HG03558 (cell line): ENCODE measurements around the gene BRINP1.

Source experiments
- ATAC-seq: cut with Tn5 transposase; IDR thresholded peaks from one replicate; pipeline ENCODE4 v1.9.1; 2021; ENCODE audit warnings: moderate number of reproducible peaks; ENCODE audit not compliant: unreplicated experiment; ENCODE audit errors: extremely low read depth

Gene BRINP1

DNA sequence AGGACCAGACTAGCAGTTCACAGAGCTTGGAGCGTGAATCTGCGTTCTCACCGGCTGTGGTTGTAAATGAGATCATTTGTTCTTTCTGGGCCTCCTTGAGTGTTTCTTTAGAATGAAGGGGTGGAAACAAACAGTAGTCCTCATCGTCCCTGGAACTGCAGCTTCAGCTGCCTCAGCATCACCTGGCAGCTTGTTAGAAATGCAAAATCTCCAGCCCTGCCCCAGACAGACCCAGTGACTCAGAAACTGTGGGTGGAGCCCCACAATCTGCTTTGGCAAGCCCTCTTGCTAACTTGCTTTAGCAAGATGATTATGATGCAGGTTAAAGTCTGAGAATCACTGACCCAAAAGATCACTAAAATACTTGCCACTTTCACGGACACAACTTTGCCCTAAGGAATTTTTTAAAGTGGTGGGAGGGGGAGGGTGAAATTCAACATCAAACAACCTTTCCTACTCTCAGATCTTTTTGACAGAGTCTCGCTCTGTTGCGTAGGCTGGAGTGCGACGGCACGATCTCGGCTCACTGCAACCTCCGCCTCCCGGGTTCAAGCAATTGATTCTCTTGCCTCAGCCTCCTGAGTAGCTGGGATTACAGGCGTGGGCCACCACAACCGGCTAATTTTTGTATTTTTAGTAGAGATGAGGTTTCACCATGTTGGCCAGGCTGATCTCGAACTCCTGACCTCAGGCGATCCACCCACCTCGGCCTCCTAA, 86.0 kb downstream of the BRINP1 start:
- no peak for ATAC-seq

DNA sequence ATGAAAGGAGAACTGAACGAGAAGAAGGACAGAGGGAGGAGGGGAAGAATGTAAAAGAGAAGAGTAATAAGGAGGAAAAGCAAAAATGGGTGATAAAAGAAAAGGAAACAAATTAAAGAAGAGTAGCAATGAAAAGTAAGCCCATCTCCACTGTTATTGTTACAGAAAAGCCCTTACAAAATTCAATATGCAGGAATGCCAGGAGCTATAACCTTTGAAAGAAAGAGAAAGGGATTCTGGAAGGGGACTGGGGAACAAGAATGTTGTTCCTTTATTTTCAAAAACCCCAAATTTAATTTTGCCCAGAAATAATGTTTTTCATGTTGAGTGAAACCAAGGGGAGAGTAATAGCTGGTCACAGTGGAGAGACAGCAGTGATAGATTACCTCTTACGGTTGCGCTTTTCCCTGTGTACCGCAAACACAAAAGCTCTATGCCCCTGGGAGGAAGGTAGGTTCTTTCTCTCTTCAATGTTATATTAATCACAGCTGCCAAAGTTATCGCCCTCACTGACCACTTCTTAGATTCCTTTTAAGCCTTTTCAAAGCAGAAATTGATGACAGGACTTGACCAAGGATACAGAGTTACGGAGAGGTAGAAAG, 86.7 kb downstream of the BRINP1 start:
- ATAC-seq = no peak

DNA sequence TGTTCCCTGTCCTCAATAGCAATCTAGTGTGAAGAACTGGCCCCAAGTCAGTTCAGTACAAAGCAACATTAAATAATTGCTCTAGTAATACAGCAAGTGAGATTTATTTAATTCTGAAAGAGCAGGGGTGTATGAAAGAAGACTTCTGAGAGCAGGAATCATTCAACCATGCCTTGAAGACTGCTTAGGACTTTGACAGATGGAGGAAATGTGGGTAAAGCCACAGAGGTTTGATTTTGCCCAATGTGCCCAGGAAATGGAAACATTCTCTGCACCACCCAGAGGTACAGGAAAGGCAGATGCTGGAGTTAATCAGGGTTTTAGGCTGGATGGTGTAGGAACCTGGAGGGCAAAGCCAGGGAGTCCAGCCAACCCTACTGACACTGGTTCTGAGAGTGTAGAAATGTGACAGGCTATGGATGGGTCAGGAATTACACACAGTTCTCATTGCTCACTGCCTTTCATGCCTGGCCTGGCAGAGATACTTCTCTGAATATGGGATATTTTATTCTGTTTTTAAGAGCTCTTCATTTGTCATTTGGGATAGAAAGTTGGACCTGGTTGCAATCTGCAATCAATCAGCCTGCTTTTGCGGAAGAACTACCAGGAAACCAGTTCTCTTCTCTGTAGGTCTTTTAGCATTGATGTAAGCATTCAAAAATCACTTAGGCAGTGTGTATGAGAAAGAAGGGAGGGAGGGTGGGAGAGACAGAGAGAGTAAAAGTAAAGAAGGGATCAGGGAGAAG, 88.3 kb downstream of the BRINP1 start:
- no peak for ATAC-seq

DNA sequence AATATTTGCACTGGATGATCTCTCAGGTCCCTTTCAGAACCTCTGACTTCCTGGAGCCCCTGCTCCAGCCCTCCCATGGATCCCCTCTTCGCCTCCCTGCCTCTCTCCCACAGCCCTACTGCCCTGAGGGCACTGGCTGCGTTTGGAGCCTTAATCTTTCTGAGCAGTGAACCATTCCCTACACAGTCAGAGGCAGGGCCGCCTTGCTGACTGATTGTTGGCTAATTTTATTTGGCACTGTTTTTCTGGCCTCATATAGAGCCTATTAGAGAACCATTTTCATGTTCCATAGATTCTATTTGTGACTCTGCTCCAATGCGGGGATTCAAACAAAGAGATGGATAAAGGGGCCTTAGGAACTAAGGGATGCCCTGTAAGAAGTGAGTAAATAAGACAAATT, 91.1 kb downstream of the BRINP1 start:
- ATAC-seq = no peak

DNA sequence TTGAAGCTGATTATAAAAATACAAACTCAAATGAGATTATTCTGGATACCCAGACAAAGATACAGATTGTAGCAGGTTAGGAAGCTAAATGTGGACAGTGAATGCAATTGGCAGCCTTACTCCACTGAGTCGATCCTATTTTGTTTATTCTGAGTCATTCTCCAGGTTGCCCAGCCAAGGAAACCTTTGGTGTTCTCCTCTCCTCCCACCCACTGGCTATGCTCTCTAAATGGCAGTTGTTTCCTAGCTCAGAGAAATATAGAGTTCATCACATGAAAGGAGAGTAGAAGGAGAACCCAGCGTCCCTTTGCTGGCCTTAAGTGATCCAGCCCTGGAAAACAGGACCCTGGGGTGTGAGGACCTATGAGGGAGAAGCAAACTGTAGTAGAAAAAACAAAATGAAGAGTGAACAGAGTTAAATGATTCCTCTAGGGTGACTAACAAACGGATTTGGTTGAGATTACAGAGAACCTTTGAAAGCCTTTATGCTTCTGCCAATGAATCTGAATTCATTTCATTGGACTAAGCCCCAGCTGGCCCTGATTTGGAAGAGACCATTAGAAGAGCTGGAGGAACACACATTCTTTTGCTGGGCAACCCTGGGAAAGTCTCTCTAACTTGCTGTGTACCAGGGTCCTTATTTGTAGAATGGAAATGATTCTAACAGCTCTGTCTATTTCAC, 95.1 kb downstream of the BRINP1 start:
- ATAC-seq = no peak

DNA sequence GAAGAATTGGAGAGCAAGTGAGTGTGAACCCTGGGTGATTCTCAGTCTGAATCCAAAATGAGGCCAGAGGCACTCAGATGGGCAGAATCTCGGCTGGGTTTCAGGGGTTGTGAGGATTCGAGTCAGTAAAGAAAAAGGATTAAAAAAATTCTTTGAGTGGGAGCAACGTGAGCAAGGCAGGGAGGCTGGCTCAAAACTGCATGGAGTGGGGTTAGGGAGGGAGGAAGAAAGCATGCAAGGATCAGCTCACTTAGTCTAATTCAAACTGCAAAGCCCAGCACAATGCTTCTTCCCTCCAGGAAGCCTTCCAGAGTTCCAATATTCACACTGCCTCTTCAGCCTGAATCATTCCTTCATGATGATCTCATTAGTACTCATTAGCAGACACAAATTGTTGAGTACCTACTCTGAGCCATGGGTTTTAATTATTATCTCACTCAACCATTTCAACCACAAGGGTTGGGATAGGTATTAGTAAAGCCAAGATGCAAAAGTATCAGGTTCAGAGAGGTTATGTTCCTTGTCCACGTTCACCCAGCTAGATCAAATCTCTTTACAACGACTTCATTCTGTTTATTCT, 95.8 kb downstream of the BRINP1 start:
- ATAC-seq = no peak

DNA sequence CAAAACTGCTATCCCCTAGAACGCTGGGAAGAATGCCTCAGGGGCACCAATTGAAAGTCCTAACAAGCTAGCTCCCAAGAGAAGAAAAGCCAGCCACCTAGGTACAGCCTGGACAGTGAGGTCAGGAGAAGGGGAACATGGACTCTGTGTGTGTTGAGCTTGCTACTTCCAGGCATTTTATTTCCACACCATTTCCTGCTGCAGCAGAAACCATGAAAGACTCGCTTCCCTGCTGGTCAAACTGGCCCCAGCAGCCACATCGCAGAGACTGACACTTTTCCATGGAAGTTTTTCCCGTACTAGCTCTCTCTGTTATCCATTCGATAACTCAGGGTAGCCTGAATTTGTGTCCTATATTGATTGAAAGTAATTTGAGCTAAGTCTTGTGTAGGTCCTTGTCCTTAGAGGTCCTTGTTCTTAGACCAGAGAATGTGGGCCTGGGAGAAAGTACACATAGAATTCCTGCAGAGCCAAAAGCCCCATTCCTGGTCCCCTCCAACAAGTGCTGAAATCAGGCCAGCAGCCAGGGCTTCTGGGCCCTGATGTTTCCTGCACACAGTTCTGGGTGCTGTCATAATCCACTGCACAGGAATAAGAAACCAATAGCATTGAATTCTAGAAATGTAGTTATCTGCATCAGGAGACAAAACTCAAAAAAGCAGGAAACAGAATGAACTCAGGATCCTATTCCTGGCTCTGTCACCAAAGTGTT, 96.6 kb downstream of the BRINP1 start:
- no peak for ATAC-seq

DNA sequence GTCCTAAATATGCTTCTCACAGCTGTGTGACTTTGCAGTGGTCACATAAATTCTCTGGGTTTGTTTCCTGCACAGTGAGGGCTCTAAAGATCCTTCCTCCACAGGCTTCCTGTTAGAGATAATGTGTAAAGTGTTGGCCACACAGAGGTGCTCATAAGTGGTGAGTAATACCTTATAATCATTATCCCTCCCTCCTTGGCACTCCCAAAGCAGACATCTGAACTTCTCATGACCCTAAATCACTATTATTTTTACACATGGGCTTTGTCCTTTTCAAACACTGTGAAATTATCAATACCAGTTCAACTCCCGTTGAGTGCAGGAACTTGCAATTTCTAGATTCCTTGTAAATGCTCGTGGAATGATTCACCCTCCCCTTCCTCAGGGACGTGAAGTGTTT, 100.2 kb downstream of the BRINP1 start:
- no peak for ATAC-seq

DNA sequence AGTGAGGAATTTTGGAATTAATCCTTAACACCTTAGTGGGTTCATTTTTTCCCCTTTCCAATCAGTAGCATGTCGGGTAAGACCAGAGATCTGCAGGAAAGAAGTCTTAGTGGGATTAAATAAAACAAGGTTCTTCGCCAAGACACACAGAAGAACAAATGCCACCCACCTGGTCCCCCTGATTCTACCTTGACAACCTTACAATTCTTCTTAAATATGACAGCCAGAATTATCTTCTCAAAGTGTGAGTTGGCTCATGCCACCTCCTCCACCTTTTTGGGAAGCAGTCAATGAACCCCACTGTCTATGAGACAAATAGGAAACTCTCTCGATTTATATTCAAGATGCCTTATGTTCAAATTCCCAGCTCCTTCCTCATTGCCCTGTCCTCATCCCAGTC, 105.1 kb downstream of the BRINP1 start:
- no peak for ATAC-seq

DNA sequence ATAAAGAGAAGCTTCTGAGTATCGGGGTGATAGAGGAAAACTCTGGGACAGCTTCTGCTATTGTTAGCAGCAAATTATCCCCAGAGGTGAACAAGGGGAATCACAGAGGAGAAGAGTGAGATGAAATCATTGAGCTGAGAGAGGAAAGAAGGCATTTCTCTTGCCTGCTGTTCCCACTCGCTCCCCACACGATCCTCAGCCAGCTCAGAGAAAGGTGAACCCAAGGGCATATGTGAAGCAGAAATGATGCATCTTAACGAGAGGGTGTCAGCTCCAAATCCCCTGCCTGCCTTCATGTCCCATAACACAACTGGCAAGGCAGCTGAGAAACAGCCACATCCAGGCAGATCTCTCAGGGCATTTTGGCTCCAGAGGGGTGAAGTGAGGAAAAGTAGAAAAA, 111.6 kb downstream of the BRINP1 start:
- no peak for ATAC-seq

DNA sequence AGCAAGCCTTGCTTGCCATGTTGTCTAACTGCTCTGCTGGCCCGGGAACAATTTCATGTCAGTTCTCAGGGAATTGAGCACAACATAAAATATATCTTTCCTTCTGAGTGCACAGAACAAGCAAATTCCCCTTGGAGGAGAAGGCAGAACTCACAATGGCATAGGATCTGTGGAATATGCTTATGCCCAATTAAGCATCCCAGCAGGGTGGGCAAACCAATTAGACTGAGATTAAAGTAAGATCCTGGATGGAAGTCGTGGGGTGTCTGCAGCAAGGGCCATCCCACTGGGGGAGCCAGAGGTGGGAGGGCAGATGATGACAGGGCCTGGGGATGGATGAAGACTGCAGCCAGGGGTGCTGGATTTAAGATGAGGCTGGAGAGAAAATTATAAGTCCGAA, 114.1 kb downstream of the BRINP1 start:
- ATAC-seq = no peak

DNA sequence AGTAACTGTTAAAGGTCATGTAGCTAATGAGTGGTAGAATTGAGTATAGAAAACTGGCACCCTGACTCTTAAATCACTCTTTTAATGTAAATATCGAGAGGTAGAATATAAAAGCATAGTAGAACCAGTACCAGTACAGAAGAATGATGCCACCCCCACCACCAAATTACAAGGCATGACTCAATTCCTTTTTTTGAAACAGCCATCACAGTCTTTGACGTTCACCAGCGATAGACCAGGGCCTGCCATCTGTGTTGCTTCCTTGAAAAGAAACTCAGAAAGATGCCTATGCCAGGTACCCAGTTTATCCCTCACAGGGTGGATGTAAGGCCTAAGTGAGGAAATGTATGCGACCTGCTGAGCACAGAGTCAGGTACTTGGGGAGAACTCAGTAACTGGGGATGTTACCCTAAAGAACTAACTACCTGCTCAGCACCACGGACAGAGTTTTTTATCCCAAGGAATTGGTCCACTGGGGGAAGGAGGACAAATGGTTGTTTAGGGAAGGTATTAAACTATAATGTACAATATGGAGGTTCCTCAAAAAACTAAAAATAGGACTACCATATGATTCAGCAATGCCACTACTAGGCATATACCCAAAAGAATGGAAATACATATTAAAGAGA, 116.5 kb downstream of the BRINP1 start:
- no peak for ATAC-seq

DNA sequence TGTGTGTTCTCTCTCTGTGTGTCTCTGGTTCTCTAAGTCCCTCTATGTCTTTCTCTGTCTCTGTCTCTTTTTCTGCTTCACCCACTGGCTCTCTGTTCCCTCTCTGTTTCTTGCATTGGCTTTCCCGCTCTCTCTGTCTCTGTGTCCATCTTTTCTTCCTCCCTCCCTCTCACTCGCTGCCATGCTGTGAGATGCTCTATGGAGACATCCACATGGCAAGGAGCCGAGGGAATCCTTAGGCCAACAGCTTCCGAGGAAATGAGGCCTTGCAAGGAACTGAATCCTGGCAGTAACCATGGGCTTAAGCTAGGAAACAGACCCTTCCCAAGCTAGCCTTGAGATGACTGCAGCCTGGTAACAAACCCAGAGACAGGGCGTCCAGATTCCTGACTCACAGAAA, 117.3 kb downstream of the BRINP1 start:
- no peak for ATAC-seq

DNA sequence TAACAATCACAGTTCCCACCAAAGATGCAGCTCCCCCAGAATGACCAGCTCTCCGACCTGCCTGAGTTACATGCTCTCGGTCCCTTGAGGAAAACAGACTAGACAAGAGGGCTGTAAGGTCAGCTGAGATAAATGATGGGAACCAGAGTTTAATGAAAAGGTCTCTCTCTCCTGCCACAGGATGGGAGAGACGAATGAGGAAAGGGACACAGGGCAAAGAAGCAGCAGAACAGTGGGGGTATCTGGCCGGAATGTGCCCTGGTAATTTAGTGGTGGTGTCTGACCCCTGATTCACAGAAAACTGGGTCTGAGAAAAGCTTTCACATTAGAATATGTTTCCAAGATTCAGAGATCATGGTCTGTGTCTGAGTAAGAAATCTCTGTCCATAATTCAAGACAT, 118.5 kb downstream of the BRINP1 start:
- no peak for ATAC-seq

DNA sequence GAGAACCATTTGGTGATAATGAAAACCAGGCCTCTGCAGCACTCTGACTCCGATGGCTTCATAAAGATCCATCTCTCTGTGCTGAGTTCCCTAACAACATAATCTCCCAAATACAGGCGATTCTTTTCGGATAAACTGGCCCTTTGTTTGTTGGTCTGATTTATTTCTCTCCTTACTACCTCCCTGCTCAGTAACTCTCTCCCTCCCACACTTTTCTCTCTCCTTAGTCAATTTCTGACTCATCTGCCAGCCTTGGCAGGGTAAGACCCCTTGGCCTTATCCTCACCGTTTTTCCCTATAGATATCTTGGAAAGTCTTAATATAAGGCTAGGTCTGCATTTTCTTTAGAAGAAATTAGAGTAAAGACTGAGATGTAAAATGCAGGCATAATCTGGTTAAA, 128.7 kb downstream of the BRINP1 start:
- ATAC-seq = no peak

DNA sequence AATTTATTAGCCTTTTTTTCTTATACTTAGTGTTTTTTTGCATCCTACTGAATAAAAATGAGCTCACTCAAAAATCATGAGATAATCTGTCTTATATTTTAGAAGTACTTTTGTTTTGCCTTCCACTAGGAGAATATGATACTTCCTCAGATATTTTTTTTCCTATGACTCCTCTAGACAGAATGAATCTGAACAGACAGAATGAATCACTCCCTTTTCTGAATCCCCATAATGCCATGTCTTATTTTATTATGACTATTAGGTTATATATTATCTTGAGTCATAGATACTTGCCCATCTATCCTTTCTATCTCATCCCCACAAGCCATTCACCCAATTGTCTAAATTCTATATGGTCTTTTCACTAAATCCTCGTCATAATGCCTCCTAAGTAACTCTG, 134.6 kb downstream of the BRINP1 start:
- ATAC-seq = no peak

DNA sequence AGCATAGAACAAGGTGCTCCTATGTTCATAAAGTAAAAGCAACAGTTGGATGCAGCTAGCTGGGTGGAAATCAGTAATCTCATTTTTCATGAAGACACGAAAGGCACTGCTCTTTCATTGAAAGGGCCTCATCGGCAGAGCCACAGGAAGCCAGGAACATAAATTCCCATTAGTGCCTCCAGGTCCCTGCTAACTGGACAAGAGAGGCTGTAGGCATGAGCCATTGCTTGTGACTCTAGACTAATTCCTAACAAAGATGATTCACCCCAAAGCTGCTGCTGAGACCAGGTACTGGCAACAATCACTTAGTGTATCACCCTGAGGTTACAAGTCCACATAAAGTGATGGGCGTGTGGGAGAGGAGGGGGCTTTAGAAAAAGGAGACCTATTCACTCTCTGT, 141.8 kb downstream of the BRINP1 start:
- no peak for ATAC-seq

DNA sequence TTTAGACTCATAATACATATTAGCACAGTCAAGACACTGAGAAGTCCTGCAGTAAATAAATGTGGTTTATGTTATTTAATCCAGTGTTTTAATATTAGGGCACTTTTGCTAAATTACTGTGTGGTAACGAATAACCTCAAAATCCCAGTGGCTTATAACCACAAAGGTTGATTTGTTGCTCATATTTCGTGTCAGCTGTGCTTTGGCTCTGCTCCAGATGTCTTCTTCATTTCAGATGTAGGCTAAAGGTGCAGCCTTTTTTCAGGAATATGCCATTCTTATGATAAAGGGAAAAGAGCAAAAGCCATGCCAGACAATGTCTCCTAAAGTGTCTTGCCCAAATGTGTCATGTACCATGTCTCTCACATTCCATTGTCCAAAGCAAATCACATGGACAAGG, 144.8 kb downstream of the BRINP1 start:
- ATAC-seq = no peak

DNA sequence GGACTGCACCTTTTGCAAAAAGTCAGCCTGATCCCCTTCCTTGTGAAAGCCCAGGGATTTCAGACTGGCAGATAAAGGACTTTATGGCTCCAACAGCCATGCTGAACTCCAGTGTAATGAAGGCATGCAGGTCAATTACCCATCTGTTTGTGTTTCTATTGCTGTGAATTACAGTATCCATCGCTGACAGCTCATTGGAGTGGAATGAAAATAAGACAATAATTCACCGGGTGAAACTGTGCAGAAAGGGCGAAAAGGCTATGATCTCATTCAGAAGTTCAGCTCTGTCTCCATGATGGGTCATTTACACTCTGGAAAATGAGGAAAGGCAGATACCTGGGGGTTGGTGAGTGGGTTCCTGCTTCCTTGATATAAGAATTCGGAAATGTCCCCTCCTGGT, 148.0 kb downstream of the BRINP1 start:
- ATAC-seq = no peak

DNA sequence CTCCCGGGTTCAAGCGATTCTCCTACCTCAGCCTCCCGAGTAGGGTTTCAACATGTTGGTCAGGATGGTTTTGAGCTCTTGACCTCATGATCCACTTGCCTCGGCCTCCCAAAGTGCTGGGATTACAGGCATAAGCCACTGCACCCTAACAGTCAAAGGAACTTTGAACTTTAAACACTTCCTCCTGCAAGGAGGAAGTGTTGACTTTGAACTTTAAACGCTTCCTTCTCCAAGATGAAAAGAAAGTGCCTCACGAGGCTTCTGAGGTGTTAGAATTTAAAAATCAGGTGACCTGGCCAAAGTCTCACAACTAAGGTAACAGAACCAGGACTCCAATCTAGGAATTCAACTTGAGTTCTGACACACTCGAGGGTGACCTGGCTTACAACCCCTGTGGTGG, 150.9 kb downstream of the BRINP1 start:
- no peak for ATAC-seq
